K562 (cell line): ENCODE results near the gene BCL7B. TPM values are rescaled to one million over a fixed set of nuclear protein-coding genes. Genes with fewer than 3 reads are reported as not detected.

Experiments used
- CC2D1A ChIP-seq: fragments of 450-650 bp; IDR thresholded peaks from 2 replicates; pipeline ENCODE4 v1.6.1; 2017; ENCODE audit warnings: mild to moderate bottlenecking
- ELF1 ChIP-seq: fragments of 200-800 bp; sonication (Bioruptor generic); IDR thresholded peaks from 2 replicates; pipeline ENCODE4 v1.6.1; 2016; ENCODE audit warnings: missing genetic modification characterization, missing compliant biosample characterization
- FUS ChIP-seq: fragments of 200-400 bp; formaldehyde crosslinking; optimal IDR thresholded peaks from 2 replicates; pipeline ENCODE3; 2017; ENCODE audit warnings: low read depth, low read length
- KDM4B ChIP-seq, 2 experiments: fragments of 450-650 bp in 1 of 2; sonication (generic) in 1 of 2; IDR thresholded peaks; 2 replicates each; pipeline ENCODE4 v1.6.1; 2016 to 2017; ENCODE audit warnings: borderline replicate concordance in 2 of 2, antibody characterized with exemption in 1 of 2, low read depth in 1 of 2, mild to moderate bottlenecking in 1 of 2
- KLF6 ChIP-seq: fragments of 250-450 bp; sonication (Bioruptor Pico); IDR thresholded peaks from 2 replicates; pipeline ENCODE4 v1.4.0; 2020; ENCODE audit warnings: mild to moderate bottlenecking, moderate library complexity, borderline replicate concordance
- NELFE ChIP-seq: IDR thresholded peaks from 2 replicates; pipeline ENCODE4 v1.6.1; 2011; ENCODE audit warnings: mild to moderate bottlenecking; ENCODE audit not compliant: insufficient read depth, insufficient read length
- SMAD1 ChIP-seq: fragments of 150-350 bp; IDR thresholded peaks from 2 replicates; pipeline ENCODE4 v1.6.1; 2014; ENCODE audit warnings: low read length, low read depth; ENCODE audit not compliant: partially characterized antibody
- SMAD2 ChIP-seq: fragments of 150-350 bp; IDR thresholded peaks from 2 replicates; pipeline ENCODE4 v1.6.1; 2014; ENCODE audit warnings: low read depth, mild to moderate bottlenecking, low read length
- SMARCB1 ChIP-seq: IDR thresholded peaks from 2 replicates; pipeline ENCODE4 v1.6.1; 2011; ENCODE audit warnings: improper control_type of control experiment, low read depth; ENCODE audit not compliant: insufficient read length
- SP1 ChIP-seq: sonication (generic); formaldehyde crosslinking; IDR thresholded peaks from 2 replicates; pipeline ENCODE4 v1.8.1; 2022; ENCODE audit warnings: mild to moderate bottlenecking, missing genetic modification reagents
- TAF7 ChIP-seq: fragments of 450-650 bp; IDR thresholded peaks from 2 replicates; pipeline ENCODE4 v1.6.1; 2016; ENCODE audit warnings: missing genetic modification characterization, missing compliant biosample characterization
- ZC3H4 ChIP-seq: sonication (generic); formaldehyde crosslinking; IDR thresholded peaks from 2 replicates; pipeline ENCODE4 v1.9.0; 2021; ENCODE audit warnings: missing genetic modification reagents, borderline replicate concordance
- ZC3H8 ChIP-seq: fragments of 450-650 bp; IDR thresholded peaks from 2 replicates; pipeline ENCODE4 v1.6.1; 2017
- ZNF384 ChIP-seq: IDR thresholded peaks from 2 replicates; pipeline ENCODE4 v1.6.1; 2012; ENCODE audit warnings: low read depth, low read length, improper control_type of control experiment
- ZNF717 ChIP-seq: fragments of 250-450 bp; sonication (Bioruptor Pico); IDR thresholded peaks from 2 replicates; pipeline ENCODE4 v1.5.0; 2021
- ZNF79 ChIP-seq: fragments of 250-450 bp; sonication (Bioruptor Pico); IDR thresholded peaks from 2 replicates; pipeline ENCODE4 v1.4.0; 2020; ENCODE audit warnings: low read depth, mild to moderate bottlenecking, moderate library complexity
- polyA plus RNA-seq, 8 experiments: library from polyadenylated mRNA; depleted of rRNA in 4 of 8; stranded (reverse) in 5 of 8; unstranded in 3 of 8; fragments of >200 nt; fragmentation: Nextera tagmentation in 2 of 8; fragmentation: Illumina TruSeq in 1 of 8; extraction: Ambion mirVana in 2 of 8; extraction: Trizol in 1 of 8; gene quantifications; 2 replicates each; pipeline versions ENCODE4 v1.2.1 to v1.2.3, GENCODE V29; 2011 to 2014; ENCODE audit warnings: inconsistent platforms in 1 of 8, missing spikeins in 1 of 8
- total RNA-seq, 7 experiments: library from RNA; depleted of rRNA in 6 of 7; stranded (reverse); fragments of >200 nt in 6 of 7; fragmentation: Illumina TruSeq in 2 of 7; extraction: Trizol in 2 of 7; gene quantifications; 2 replicates each; pipeline versions ENCODE4 v1.2.1 to v1.2.3, GENCODE V29; 2011 to 2021; ENCODE audit warnings: low replicate concordance in 1 of 7
- TF ChIP-seq, protein P1 (sequence below): fragments of 450-650 bp; IDR thresholded peaks from 2 replicates; pipeline ENCODE4 v1.6.1; 2018; ENCODE audit warnings: mild to moderate bottlenecking, low read depth; ENCODE audit not compliant: partially characterized antibody
- TF ChIP-seq, protein P2 (sequence below): sonication (generic); formaldehyde crosslinking; IDR thresholded peaks from 2 replicates; pipeline ENCODE4 v1.8.0; 2023; ENCODE audit warnings: mild to moderate bottlenecking, missing genetic modification reagents
- TF ChIP-seq, protein P3 (sequence below): fragments of 250-450 bp; sonication (Bioruptor Pico); IDR thresholded peaks from 2 replicates; pipeline ENCODE4 v1.4.0; 2020; ENCODE audit warnings: borderline replicate concordance
- TF ChIP-seq, protein P4 (sequence below): fragments of 450-650 bp; formaldehyde crosslinking; IDR thresholded peaks from 2 replicates; pipeline ENCODE4 v1.4.0; 2020; ENCODE audit warnings: mild to moderate bottlenecking, moderate library complexity

Gene BCL7B
- total and polyA plus RNA-seq, 9 of the 15 experiments (the other 6 are each of a cell fraction or from before 2014, with no cell fraction given): 10.0 to 73.2 (median 32.9) TPM

DNA sequence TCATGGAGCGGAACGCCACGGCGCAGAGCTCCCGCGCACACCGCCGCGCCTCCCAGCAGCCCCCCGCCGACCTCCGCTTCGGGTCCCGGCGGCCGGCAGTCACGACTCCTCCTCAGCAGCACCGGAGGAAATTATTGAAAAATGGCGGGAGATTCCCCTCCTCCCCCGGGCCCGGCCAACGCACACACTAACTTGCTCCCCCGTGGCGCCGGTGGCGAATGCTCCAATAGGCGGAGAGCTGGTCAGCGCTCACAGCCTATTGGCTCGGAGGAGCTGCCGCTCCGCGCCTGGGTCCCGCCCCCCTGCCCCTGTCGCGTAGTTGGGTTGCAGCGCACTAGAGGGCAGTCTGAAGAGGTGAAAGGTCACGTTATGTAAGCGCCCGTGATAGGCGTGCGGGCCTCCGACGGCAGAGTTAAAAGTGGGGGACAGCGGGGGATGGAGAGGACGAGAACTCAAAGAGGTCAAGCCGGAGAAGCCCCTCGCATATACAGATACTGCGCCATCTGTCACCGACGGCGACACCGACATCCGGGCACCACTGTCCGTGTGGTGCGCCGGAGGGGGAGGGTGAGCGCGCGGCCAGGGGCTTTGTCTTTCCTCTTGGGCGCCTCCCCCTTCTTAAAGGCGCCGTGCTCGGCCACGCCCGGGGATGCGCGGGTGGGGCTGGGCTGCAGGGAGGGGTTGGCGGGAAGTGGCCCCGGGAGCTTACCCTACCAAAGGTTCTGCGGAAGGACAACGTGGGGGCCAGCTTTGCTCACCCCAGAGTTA is 35.2 kb downstream of the BCL7B start, which contains the start of gene BAZ1B (continued):
- TF ChIP-seq, protein P1, sequence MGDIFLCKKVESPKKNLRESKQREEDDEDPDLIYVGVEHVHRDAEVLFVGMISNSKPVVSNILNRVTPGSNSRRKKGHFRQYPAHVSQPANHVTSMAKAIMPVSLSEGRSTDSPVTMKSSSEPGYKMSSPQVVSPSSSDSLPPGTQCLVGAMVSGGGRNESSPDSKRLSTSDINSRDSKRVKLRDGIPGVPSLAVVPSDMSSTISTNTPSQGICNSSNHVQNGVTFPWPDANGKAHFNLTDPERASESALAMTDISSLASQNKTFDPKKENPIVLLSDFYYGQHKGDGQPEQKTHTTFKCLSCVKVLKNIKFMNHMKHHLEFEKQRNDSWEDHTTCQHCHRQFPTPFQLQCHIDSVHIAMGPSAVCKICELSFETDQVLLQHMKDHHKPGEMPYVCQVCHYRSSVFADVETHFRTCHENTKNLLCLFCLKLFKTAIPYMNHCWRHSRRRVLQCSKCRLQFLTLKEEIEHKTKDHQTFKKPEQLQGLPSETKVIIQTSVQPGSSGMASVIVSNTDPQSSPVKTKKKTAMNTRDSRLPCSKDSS: no peak
- TF ChIP-seq TAF7 (tag) (peak; percentile 81), ZNF384 (peak; percentile 8; the same call in 1 of the 2 replicates), KDM4B (IDR thresholded peaks at IDR 0.05; ENCODE audit: borderline replicate concordance in 2 of 2, low read depth in 1 of 2) (peak in 1 of 2 experiments; percentile 70; a peak in 1 of 4 replicates), FUS (peak; percentile 6), SP1 (CRISPR knock-in tag) (peak; percentile 96), KLF6 (CRISPR knock-in tag) (peak; percentile 87), ZC3H8 (no peak), SMAD1 (peak; percentile 95), ZC3H4 (0 out of 2 replicates have a peak, but pooled peaks have one; percentile 67), SMARCB1 (no peak), NELFE (no peak), ZNF79 (CRISPR knock-in tag) (0 out of 2 replicates have a peak, but pooled peaks have one; percentile 33), ZNF717 (no peak), CC2D1A (no peak), ELF1 (tag) (peak; percentile 42; the same call in 1 of the 2 replicates), SMAD2 (no peak)
- TF ChIP-seq, protein P2, sequence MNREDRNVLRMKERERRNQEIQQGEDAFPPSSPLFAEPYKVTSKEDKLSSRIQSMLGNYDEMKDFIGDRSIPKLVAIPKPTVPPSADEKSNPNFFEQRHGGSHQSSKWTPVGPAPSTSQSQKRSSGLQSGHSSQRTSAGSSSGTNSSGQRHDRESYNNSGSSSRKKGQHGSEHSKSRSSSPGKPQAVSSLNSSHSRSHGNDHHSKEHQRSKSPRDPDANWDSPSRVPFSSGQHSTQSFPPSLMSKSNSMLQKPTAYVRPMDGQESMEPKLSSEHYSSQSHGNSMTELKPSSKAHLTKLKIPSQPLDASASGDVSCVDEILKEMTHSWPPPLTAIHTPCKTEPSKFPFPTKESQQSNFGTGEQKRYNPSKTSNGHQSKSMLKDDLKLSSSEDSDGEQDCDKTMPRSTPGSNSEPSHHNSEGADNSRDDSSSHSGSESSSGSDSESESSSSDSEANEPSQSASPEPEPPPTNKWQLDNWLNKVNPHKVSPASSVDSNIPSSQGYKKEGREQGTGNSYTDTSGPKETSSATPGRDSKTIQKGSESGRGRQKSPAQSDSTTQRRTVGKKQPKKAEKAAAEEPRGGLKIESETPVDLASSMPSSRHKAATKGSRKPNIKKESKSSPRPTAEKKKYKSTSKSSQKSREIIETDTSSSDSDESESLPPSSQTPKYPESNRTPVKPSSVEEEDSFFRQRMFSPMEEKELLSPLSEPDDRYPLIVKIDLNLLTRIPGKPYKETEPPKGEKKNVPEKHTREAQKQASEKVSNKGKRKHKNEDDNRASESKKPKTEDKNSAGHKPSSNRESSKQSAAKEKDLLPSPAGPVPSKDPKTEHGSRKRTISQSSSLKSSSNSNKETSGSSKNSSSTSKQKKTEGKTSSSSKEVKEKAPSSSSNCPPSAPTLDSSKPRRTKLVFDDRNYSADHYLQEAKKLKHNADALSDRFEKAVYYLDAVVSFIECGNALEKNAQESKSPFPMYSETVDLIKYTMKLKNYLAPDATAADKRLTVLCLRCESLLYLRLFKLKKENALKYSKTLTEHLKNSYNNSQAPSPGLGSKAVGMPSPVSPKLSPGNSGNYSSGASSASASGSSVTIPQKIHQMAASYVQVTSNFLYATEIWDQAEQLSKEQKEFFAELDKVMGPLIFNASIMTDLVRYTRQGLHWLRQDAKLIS (CRISPR knock-in tag): peak; percentile 94
- TF ChIP-seq, protein P3, sequence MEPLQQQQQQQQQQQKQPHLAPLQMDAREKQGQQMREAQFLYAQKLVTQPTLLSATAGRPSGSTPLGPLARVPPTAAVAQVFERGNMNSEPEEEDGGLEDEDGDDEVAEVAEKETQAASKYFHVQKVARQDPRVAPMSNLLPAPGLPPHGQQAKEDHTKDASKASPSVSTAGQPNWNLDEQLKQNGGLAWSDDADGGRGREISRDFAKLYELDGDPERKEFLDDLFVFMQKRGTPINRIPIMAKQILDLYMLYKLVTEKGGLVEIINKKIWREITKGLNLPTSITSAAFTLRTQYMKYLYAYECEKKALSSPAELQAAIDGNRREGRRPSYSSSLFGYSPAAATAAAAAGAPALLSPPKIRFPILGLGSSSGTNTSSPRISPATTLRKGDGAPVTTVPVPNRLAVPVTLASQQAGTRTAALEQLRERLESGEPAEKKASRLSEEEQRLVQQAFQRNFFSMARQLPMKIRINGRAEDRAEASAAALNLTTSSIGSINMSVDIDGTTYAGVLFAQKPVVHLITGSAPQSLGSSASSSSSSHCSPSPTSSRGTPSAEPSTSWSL (CRISPR knock-in tag): no peak
- TF ChIP-seq, protein P4, sequence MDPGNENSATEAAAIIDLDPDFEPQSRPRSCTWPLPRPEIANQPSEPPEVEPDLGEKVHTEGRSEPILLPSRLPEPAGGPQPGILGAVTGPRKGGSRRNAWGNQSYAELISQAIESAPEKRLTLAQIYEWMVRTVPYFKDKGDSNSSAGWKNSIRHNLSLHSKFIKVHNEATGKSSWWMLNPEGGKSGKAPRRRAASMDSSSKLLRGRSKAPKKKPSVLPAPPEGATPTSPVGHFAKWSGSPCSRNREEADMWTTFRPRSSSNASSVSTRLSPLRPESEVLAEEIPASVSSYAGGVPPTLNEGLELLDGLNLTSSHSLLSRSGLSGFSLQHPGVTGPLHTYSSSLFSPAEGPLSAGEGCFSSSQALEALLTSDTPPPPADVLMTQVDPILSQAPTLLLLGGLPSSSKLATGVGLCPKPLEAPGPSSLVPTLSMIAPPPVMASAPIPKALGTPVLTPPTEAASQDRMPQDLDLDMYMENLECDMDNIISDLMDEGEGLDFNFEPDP (CRISPR knock-in tag): no peak
